Ishikawa (cell line): Measurements from ENCODE around the gene MLLT10.

Source experiments
- CEBPB ChIP-seq: IDR thresholded peaks from 2 replicates; pipeline ENCODE4 v1.6.1; 2012
- CREB1 ChIP-seq: IDR thresholded peaks from 2 replicates; pipeline ENCODE4 v1.6.1; 2012; ENCODE audit warnings: low read depth
- EGR1 ChIP-seq: IDR thresholded peaks from 2 replicates; pipeline ENCODE4 v1.6.1; 2012
- EP300 ChIP-seq: IDR thresholded peaks from 2 replicates; pipeline ENCODE4 v1.6.1; 2012; ENCODE audit warnings: borderline replicate concordance
- FOXM1 ChIP-seq: IDR thresholded peaks from 2 replicates; pipeline ENCODE4 v1.6.1; 2012; ENCODE audit warnings: low read depth, borderline replicate concordance
- NFIC ChIP-seq: IDR thresholded peaks from 2 replicates; pipeline ENCODE4 v1.6.1; 2012
- RAD21 ChIP-seq: IDR thresholded peaks from 2 replicates; pipeline ENCODE4 v1.6.1; 2012; ENCODE audit warnings: low read depth
- REST ChIP-seq: IDR thresholded peaks from 2 replicates; pipeline ENCODE4 v1.6.1; 2012; ENCODE audit warnings: low read depth, mild to moderate bottlenecking
- TAF1 ChIP-seq: IDR thresholded peaks from 2 replicates; pipeline ENCODE4 v1.6.1; 2012; ENCODE audit warnings: low read depth, mild to moderate bottlenecking
- TCF12 ChIP-seq: IDR thresholded peaks from 2 replicates; pipeline ENCODE4 v1.6.1; 2012; ENCODE audit warnings: low read depth
- TEAD4 ChIP-seq: IDR thresholded peaks from 2 replicates; pipeline ENCODE4 v1.6.1; 2012
- USF1 ChIP-seq: IDR thresholded peaks from 2 replicates; pipeline ENCODE4 v1.6.1; 2012
- YY1 ChIP-seq: IDR thresholded peaks from 2 replicates; pipeline ENCODE4 v1.6.1; 2012; ENCODE audit warnings: low read depth
- ZBTB7A ChIP-seq: IDR thresholded peaks from 2 replicates; pipeline ENCODE4 v1.6.1; 2012; ENCODE audit warnings: low read depth
- TF ChIP-seq, protein P1 (sequence below): IDR thresholded peaks from 2 replicates; pipeline ENCODE4 v1.6.1; 2012

Gene MLLT10

DNA sequence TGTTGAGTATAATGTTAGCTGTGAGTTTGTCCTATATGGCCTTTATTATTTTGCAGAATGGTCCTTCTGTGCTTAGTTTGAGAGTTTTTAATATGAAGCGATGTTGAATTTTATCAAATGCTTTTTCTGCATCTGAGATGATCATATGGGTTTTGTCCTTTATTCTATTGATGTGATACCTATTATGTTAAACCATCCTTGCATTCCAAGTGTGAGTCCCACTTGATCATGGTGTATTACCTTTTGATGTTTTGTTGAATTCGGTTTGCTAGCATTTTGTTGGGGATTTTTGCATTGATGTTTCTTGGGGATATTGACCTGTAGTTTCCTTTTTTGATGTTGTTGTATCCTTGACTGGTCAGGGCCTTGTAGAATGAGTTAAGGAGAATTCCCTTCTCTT lies 166.4 kb downstream of the MLLT10 start:
- no peak for TF ChIP-seq TEAD4
- no peak for TF ChIP-seq EP300
- TF ChIP-seq, protein P1, sequence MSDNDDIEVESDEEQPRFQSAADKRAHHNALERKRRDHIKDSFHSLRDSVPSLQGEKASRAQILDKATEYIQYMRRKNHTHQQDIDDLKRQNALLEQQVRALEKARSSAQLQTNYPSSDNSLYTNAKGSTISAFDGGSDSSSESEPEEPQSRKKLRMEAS = no peak
- TF ChIP-seq FOXM1 = no peak
- no peak for TF ChIP-seq ZBTB7A
- no peak for TF ChIP-seq CREB1
- TF ChIP-seq USF1 = no peak
- TF ChIP-seq EGR1 = no peak
- TF ChIP-seq RAD21 = no peak
- no peak for TF ChIP-seq REST
- no peak for TF ChIP-seq YY1
- no peak for TF ChIP-seq TAF1
- TF ChIP-seq CEBPB = no peak
- TF ChIP-seq NFIC = no peak
- TF ChIP-seq TCF12 = no peak

DNA sequence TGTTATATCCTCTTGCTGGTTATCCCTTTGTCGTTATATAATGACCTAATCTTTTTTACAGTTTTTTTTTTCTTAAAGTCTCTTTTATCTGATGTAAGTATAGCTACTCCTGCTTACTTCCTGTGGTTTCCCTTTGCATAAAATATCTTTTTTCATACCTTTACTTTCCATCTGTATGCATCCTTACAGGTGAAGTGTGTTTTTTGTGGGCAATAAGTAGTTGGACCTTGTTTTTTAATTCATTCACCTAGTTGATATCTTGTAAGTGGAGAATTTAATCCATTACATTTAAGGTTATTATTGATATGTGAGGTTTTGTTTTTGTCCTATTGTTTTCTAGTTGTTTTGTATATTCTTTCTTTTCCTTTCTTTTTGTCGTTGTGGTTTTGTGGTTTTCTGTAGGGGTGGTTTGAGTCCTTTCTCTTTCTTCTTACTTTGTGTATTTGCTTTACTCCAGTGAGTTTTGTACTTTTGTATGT lies 168.6 kb downstream of the MLLT10 start:
- TF ChIP-seq, protein P1 = no peak
- TF ChIP-seq CREB1 (no peak), TAF1 (no peak), REST (no peak), RAD21 (no peak), USF1 (no peak), ZBTB7A (no peak), NFIC (no peak), YY1 (no peak), TEAD4 (no peak), CEBPB (no peak), EP300 (no peak), FOXM1 (no peak), TCF12 (no peak), EGR1 (no peak)

- no peak for TF ChIP-seq CEBPB
- TF ChIP-seq TEAD4 = no peak
- TF ChIP-seq EP300 = no peak
- no peak for TF ChIP-seq EGR1
- TF ChIP-seq FOXM1 = no peak
- no peak for TF ChIP-seq YY1
- TF ChIP-seq NFIC = no peak
- TF ChIP-seq TCF12 = no peak
- no peak for TF ChIP-seq RAD21
- TF ChIP-seq, protein P1 = no peak
- no peak for TF ChIP-seq ZBTB7A
- TF ChIP-seq CREB1 = no peak
- no peak for TF ChIP-seq USF1
Measured at GRCh38 chr10:21705142-21705827, 171.3 kb downstream of the MLLT10 start.

GRCh38 chr10:21705828-21706176 lies 171.8 kb downstream of the MLLT10 start:
- TF ChIP-seq NFIC (peak; percentile 29; the same call in 1 of the 2 replicates), CREB1 (no peak), CEBPB (no peak), ZBTB7A (no peak), FOXM1 (no peak), TAF1 (no peak)
- TF ChIP-seq, protein P1 = no peak

- TF ChIP-seq TCF12 = no peak
- TF ChIP-seq CREB1 = no peak
- TF ChIP-seq RAD21 = no peak
- TF ChIP-seq REST = no peak
- TF ChIP-seq NFIC = no peak
- TF ChIP-seq ZBTB7A = no peak
- TF ChIP-seq, protein P1 = no peak
- no peak for TF ChIP-seq FOXM1
- TF ChIP-seq TAF1 = no peak
- TF ChIP-seq YY1 = no peak
- TF ChIP-seq EGR1 = no peak
Measured at GRCh38 chr10:21707498-21707897, 173.5 kb downstream of the MLLT10 start.
